ENCODE measurements around the gene RBBP8NL. TPM values are rescaled to one million over a fixed set of nuclear protein-coding genes. Genes with fewer than 3 reads are reported as not detected.

Gene RBBP8NL
- total RNA-seq, 4 donors from 2014 or later: 1.1 to 6.0 (median 4.6) TPM

- TF ChIP-seq CTCF (IDR thresholded peaks at IDR 0.05) (no peak), POLR2A (IDR thresholded peaks at IDR 0.05) (no peak)
- Histone ChIP-seq H3K4me3 (replicated peaks in 1 of 3) (no peak overlapping the region), H3K27ac (no peak overlapping the region), H3K27me3 (no peaks in the 10 kb centered on the region), H3K4me1 (no peaks in the 10 kb centered on the region), H3K9me3 (no peaks in the 10 kb centered on the region), H3K36me3 (peaks cover 0 to 7% of the 10 kb centered on the region in 2 donors)
- DNase-seq: no peak
- intact Hi-C loops (cut with DNase I): loop anchor here (10.0 kb wide), 1 partner anchor 253 kb away; the partner anchor contains the start of genes PSMA7 and SS18L1
- 95% methylated on average over 16 to 18 of the region's 19 CpGs for WGBS, 2 donors
Observed at GRCh38 chr20:62398120-62398821, 29.1 kb downstream of the RBBP8NL start.

- Histone ChIP-seq H3K36me3 (peaks cover 2 to 7% of the 10 kb centered on the region in 2 donors), H3K27ac (no peak overlapping the region), H3K27me3 (no peaks in the 10 kb centered on the region), H3K4me1 (no peaks in the 10 kb centered on the region), H3K4me3 (replicated peaks in 1 of 3) (no peak overlapping the region), H3K9me3 (no peaks in the 10 kb centered on the region)
- intact Hi-C loops (cut with DNase I): loop anchor here (10.0 kb wide), 1 partner anchor 252 kb away; the partner anchor contains the start of genes PSMA7 and SS18L1
- TF ChIP-seq CTCF (IDR thresholded peaks at IDR 0.05) (no peak), POLR2A (IDR thresholded peaks at IDR 0.05) (no peak)
- no peak for DNase-seq
- 85 to 93% methylated on average over 15 to 25 of the region's 35 CpGs for WGBS, 2 donors
Observed at GRCh38 chr20:62396367-62397239, 30.7 kb downstream of the RBBP8NL start.

- H3K27ac ChIP-seq: no peak overlapping the region
- no peak for DNase-seq
- WGBS, 2 donors: 89 to 90% methylated on average over 16 to 20 of the region's 27 CpGs
- no peaks in the 10 kb centered on the region for H3K4me1 ChIP-seq
- H3K9me3 ChIP-seq: no peaks in the 10 kb centered on the region
- no peak overlapping the region for H3K4me3 ChIP-seq (replicated peaks in 1 of 3)
- TF ChIP-seq CTCF (IDR thresholded peaks at IDR 0.05) (no peak), POLR2A (IDR thresholded peaks at IDR 0.05) (no peak)
- peaks cover 2 to 7% of the 10 kb centered on the region in 2 donors for H3K36me3 ChIP-seq
- intact Hi-C loops (cut with DNase I): loop anchor here (10.0 kb wide), 1 partner anchor 251 kb away; the partner anchor contains the start of genes PSMA7 and SS18L1
- H3K27me3 ChIP-seq: no peaks in the 10 kb centered on the region
Observed at GRCh38 chr20:62395311-62396242, 31.8 kb downstream of the RBBP8NL start.

GRCh38 chr20:62394248-62395245 is 32.8 kb downstream of the RBBP8NL start:
- Histone ChIP-seq H3K4me3 (replicated peaks in 1 of 3) (no peak overlapping the region), H3K27me3 (no peaks in the 10 kb centered on the region), H3K4me1 (no peaks in the 10 kb centered on the region), H3K36me3 (peaks cover 2 to 7% of the 10 kb centered on the region in 2 donors), H3K9me3 (no peaks in the 10 kb centered on the region), H3K27ac (no peak overlapping the region)
- no peak for DNase-seq
- 93 to 95% methylated on average over 14 to 35 of the region's 44 CpGs for WGBS, 2 donors
- no peak for TF ChIP-seq CTCF (IDR thresholded peaks at IDR 0.05)
- no peak for TF ChIP-seq POLR2A (IDR thresholded peaks at IDR 0.05)
- intact Hi-C loops (cut with DNase I): loop anchor here (10.0 kb wide), 1 partner anchor 250 kb away; the partner anchor contains the start of genes PSMA7 and SS18L1
